Erythroblast (primary cell): ENCODE results near the gene CFAP99.

ENCODE experiments used
- GATA1 ChIP-seq: IDR thresholded peaks from 2 replicates; pipeline ENCODE4 v1.6.1; 2011; ENCODE audit warnings: low read depth, mild to moderate bottlenecking, control low read depth, low read length, moderate library complexity
- POLR2A ChIP-seq: IDR thresholded peaks from 2 replicates; pipeline ENCODE4 v1.6.1; 2011; ENCODE audit warnings: mild to moderate bottlenecking, low read length

- TF ChIP-seq POLR2A, result no peak
- no peak for TF ChIP-seq GATA1
These were observed 3.5 kb upstream of the CFAP99 start for GRCh38 chr4:2415213-2415612.
